ENCODE results near the gene SLC38A3.

Gene SLC38A3

GRCh38 chr3:50268703-50269451 lies 63.8 kb downstream of the SLC38A3 start, which contains the start of gene SEMA3B:
TSS of gene SEMA3B (plus strand) at chr3:50269147. CDS start at chr3:50269241, 94 bp downstream.
- DNase-seq (ENCODE audit: low spot score) = peak; percentile 93

GRCh38 chr3:50269460-50269859 lies 64.4 kb downstream of the SLC38A3 start:
- DNase-seq (ENCODE audit: low spot score) = no peak

- peak; percentile 44 for DNase-seq (ENCODE audit: low spot score)
Observed at GRCh38 chr3:50269977-50270413, 64.9 kb downstream of the SLC38A3 start.

GRCh38 chr3:50270422-50271224 lies 65.6 kb downstream of the SLC38A3 start:
- DNase-seq (ENCODE audit: low spot score) = no peak

Data from LoVo (cell line).